ENCODE measurements around the gene NAT16.
"Not testable (repeated sequence)": the region's sequence is repeated elsewhere in the genome, so short reads cannot be mapped to it uniquely, and the experiment has no call there.

The NAT16 gene

DNA sequence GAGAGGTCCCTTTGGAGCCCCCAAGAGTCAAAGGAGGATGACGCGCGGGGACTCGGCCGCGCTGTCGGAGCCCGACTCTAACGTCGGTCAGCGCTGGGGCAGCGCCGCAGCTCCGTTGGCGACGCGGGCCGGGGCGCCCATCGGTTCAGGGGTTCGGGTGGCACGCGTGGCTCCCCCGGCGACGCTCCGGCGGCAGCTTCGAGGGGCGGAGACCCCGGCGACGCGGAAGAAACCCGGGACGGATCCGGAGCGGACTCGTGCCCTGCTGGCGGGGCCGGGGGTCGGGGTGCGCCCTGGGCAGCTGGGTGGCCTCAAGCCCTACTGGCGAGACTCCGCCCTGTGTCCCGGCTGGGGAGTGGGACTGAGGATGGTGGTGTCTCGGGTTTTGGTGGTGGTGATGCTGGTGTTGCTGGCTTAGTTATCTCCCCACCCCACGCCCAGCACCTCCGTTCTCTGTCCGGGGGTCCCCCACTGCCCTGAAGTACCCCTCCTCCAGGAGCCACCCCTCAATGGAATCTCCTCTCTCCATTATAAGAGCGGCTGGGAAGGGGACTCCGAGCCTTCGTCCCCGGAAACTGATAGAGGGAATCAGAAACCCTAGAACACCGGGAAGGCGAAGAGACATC is at the start of gene NAT16:
TSS of gene NAT16 (minus strand) at position 164 of the 626 bp plus-strand sequence. CDS start 5,486 bp downstream, outside the sequence.
- no peak for DNase-seq

DNA sequence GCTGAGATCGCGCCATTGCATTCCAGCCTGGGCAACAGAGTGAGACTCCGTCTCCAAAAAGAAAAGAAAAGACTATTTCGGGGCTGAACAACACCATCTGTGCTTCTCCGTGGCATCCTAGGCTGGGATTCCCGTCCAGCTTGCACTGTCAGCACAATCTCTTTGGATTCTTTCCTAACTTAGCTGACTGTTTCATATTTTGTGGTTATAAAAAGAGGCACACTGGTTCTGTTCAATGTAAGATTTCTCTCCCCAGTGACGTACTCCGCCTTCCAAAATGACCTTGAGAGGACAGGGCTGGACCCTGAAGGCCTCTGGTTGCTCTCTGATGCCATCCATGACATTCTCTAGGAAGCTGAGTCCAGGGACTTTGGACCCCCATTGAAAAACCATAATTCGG is 46.6 kb upstream of the NAT16 start:
- no peak for DNase-seq

DNA sequence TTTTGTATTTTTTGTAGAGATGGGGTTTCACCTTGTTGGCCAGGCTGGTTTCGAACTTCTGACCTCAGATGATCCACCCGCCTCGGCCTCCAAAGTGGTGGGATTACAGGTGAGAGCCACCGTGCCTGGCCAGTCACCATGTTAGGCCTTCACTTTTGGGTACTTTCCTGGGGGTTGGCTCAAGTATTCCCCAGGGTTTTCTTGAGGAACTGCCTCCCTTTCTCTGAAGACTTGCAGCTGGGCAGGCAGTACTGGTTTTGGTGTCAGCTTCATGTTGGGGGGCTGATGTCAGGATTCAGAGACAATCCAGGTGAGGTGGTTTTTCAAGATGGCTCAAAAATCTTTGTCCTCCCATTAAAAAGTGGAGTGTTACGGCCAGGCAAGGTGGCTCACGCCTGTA is 45.6 kb upstream of the NAT16 start:
- DNase-seq = no peak

DNA sequence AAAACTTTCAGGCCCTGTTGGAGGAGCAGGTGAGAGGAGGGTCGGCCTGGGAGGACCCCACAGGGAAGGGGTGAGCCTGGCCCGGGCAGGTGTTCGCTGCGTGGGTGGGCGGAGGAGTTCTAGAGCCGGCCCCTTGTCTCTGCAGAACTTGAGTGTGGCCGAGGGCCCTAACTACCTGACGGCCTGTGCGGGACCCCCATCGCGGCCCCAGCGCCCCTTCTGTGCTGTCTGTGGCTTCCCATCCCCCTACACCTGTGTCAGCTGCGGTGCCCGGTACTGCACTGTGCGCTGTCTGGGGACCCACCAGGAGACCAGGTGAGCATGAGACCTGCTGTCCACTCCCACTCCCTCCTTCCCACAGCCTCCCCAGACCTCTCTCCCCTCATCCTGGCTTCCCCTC is 43.4 kb upstream of the NAT16 start:
- no peak for DNase-seq

DNA sequence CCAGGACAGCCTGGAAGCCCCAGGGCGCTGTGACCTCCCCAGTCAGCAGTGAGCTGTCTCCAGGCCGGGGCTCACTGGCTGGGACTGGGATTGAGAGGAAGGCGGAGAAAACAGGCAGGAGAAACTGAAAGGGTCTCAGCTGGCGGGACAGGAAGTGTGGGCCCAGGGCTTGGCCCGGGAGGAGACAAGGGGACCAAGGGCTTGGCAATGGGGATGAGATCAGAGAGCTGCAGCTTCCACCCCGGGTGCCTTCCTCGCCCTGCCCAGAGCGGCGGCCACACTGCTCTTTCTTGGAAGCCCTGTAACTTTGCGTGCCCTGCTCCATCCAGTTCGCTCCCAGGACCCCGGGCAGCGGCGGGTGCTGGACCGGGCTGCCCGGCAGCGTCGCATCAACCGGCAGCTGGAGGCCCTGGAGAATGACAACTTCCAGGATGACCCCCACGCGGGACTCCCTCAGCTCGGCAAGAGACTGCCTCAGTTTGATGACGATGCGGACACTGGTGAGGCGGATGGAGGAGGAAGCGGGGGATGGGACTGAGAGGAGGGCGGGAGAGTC is 42.3 kb upstream of the NAT16 start:
- no peak for DNase-seq

DNA sequence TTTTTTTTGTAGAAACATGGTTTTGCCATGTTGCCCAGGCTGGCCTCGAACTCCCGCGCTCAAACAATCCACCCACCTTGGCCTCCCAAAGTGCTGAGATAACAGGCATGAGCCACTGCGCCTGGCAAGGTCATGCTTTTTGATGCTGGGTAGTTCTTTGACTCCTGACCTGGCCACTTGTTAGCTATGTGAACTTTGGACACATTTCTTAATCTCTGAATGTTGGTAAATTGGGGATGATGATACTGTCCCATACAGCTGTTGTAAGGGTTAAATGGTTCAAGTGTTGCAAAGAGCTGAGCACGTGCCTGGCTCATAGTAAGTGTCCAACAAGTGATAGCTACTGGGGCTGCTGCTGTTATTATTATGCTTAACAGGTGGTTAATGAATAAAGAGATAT is 40.2 kb upstream of the NAT16 start:
- no peak for DNase-seq

DNA sequence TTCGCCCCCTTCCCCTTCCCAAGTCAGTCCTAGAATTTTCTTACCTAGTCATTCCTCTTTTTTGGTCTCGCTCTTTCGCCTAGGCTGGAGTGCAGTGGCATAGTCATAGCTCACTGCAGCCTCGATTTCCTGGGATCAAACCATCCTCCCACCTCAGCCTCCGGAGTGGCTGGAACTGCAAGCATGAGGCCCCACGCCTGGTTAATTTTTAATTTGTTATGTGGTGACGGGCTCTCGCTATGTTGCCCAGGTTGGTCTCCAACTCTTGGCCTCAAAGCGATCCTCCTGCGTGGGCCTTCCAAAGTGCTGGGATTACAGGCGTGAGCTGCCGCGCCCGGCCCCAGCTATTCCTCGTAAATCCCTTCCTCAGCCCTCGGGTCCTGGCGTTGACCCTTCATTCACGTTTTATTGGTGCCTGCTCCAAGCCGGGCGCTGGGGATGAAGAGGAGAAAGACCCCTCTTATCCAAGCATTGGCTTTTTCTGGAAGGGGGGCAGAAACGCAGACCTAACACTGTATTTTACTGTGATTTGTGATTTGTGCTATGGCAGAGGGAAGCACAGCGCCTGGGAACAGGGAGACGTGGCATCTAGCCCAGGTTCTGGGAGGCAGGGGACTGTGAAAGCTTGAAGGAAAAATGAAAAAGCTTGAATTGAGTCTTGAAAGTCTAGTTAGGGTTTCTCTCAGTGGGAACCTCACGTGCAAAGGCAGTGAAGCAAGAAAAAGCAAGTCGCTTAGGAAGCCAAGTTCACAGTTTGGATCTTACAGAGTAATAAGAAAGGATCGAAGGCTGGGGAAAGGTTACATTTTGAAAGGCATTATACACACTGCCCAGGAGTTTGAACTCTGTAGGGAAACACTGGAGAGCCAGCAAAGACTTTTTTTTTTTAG is 38.4 kb upstream of the NAT16 start:
- no peak for DNase-seq

DNA sequence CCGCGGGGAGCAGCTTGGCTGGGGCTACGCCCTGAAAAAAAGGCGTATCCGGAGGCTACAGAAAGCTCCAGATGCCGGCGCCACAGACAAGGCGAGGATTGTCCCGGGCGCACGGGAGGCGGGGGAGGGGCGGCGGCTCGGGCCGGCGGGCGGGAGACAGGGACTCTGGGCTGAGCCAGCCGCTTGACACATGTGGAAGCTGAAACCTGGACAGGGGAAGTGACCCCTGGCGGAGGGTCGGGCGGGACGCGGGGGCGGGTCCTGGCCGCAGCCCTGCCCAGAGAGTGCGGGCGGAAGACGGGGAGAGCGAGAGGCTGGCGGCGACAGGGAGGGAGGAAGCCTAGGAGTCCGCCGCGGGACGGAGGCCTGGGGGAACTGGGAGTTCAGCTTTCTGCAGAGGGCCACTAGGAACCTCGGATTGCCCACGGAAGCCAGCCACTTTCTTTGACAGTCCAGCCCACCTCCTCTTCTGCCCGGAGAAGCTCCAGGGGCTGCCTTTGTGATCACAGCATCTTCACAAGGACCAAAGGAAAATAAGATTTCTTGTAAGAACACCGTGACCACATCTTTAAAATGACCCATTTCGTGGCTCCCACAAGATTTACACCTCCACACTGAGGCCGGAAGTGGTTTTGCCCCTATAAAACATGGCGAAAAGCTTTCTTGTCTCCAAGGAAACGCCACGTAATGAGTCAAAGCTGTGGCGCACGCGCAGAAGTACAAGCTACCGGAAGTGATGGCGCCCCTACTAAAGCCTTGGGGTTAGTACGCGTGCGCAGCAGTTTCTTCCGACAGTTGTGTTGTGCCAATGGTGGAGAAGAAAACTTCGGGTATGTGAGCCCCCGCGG is 37.5 kb upstream of the NAT16 start, which contains the start of the genes PLOD3 and ZNHIT1:
TSS of gene PLOD3 (minus strand) at position 194 of the 848 bp plus-strand sequence. CDS start 307 bp downstream, outside the sequence.
TSS of gene ZNHIT1 (plus strand) at position 778 of the 848 bp plus-strand sequence. CDS start at position 809, 31 bp downstream.
- peak; percentile 97 for DNase-seq

DNA sequence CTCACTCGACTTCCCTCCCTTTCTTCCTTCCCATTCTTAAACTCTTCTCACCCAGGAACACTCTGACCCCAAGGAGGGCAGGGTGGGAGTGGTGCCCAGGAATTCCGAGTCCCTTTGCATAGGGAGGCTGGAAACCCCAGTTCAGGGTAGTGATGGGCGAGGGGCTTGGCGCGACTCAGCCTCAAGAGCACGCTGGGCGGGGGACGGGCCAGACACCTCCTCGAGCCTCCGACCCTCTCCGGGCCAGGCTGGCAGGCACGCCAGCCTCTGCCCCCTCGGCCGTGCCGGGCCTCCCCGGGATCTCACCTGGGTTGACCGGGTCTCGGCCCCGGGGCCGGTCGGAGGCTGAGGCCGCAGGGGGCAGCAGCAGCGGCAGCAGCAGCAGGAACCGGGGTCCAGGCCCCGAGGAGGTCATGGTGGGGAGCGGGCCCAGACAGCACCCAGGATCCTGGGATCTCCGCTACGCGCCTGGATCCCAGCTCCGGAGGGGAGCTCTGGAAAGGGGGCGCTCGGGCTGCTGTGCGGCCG is 36.8 kb upstream of the NAT16 start:
- DNase-seq = no peak

DNA sequence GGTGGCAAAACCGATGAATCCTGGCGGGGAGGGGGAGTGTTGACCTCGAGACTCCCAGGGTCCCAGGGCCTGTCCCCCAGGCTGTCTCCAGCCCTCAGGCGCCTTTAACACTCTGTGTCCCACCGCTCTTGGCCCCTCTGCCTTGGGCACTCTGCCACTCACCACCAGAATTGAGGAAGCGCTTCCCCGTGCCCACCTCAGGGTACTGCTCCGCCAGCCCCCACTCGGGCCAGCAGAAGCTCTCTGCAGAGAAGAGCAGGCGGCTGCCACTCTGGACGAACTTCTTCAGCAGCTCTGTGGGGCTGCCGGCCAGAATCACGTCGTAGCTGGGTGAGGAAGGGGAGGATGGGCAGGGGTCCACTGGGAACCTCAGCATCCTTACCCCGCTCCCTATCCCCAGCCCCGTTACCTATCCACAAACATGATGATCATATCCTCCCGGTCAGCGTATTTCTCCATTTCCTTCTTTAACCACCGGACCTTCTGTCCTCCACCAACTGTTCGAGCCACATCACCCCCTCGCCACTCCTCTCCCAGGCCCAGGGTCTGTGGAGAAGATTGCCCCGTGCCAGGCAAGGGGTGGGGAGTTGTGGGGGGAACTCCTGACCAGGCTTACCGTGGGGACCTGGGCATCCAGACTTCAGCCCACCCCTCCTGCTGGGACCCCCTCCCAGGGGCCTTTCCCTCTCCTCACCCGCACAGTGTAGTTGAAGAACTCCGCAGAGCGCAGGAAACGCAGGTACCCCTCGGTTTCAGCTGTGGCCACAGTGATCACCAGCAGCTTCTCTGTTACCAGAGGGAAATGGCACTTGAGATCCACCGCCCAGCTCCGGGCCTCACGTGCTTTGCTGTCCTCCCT is 36.1 kb upstream of the NAT16 start:
- DNase-seq = no peak

DNA sequence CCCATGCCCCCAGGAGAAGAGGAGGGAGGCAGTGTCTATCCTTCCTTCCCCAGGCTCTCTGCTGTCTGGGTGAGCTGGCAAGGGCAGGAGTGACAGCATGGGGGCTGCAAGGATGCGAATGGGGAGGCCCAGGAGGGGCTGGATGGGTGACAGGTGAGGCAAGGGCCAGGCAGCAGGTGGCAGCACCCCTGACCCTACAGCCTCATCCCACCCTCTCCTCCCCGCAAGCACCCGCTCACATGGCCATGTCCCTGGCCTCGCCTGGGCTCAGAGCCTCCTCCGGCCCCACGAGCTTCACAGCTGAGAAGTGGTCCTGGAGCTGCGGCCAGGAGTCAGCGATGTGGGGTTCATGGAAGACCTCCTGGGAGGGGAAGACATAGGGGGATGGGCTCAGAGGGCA is 31.9 kb upstream of the NAT16 start:
- DNase-seq = no peak

DNA sequence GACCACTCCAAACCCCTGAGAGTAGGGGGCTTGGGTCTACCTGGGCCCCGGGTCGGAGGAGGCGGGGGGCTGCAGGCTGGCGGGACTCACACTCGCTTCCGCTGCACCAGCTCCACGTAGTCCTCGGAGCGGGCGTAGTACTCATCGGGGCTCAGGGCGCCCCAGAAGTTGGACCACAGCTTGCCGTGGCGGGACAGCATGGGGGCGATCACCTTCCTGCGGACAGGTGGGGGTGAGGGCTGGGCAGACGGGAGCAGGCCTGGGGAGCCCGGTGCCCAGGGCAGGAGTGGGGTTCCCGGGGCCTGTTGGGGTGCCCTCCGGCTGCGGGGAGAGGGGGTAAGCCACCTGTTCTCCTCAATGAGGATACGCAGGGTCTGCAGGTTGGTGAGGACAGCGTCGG is 31.4 kb upstream of the NAT16 start:
- no peak for DNase-seq

DNA sequence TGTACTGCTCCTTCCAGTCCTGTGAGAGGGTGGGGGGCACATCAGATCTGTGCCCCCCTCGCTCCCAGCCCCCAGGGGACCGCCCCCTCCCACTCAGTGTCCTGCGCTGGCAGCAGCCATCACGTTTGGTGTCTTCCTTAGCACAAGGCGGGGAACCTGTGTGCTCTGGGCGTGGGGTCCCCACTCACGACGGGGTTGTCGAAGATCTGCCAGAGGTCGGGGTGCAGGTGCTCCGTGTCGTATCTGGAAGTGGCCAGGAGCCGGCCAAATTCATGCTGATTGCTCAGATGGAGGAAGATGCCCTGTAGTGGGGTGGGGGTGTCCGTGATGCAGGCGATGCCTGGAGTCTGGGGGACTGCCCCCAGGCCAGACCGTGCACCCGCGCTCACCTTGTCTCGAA is 30.1 kb upstream of the NAT16 start:
- DNase-seq = no peak

DNA sequence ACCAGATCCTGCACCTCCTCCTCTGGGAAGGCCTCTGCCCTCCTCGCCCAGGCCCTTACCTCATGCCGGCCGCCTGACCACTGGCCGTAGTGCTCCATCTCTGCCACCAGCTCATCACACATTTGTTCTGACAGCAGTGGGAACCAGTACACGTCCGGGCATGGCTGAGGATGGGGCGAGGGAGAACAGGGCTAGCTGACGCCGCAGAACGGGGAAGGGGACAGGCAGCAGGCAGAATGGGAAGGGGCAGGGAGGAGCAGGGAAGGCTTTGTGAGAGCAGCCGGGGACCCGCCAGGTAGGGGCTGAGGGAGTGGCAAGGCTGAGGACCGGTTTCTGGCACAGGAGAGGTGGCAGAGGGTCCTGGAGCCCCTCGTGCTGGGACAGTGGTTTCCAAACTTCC is 28.7 kb upstream of the NAT16 start:
- no peak for DNase-seq

DNA sequence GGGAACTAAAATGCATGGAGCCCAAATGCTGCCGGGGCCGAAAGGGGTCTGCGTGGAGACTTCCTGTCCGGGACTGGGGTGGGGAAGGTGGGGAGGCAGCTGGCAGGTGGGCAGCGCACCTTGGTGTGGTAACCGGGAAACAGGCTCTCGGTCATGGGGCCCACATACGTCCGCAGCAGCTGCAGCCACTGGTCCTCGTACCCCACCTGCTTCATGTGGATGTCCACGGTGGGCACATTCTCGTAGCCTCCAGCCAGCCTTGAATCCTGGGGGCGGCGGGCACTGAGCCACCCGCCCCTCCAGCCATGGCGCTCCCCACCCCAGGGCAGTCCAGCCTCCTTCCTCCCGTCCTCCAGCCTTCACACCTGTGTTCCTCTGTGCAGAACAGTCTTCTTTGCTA is 27.4 kb upstream of the NAT16 start:
- no peak for DNase-seq

DNA sequence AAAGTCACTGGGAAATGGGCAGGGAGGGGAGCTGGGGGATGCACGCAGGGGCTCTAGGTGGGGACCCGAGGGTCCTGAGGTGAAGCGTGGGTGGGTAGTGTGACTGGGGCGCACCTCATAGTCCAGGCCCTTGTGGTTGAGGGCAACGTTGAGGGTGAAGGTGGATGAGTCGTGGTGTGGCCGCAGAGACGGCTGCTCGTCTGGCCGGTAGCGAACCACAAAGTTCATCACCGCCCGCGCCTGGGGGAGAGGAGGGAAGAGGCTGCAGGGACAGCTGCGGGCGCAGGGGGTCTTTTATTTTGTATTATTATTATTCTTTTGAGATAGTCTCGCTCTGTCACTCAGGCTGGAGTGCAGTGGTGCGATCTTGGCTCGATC is 26.6 kb upstream of the NAT16 start:
- DNase-seq = no peak

DNA sequence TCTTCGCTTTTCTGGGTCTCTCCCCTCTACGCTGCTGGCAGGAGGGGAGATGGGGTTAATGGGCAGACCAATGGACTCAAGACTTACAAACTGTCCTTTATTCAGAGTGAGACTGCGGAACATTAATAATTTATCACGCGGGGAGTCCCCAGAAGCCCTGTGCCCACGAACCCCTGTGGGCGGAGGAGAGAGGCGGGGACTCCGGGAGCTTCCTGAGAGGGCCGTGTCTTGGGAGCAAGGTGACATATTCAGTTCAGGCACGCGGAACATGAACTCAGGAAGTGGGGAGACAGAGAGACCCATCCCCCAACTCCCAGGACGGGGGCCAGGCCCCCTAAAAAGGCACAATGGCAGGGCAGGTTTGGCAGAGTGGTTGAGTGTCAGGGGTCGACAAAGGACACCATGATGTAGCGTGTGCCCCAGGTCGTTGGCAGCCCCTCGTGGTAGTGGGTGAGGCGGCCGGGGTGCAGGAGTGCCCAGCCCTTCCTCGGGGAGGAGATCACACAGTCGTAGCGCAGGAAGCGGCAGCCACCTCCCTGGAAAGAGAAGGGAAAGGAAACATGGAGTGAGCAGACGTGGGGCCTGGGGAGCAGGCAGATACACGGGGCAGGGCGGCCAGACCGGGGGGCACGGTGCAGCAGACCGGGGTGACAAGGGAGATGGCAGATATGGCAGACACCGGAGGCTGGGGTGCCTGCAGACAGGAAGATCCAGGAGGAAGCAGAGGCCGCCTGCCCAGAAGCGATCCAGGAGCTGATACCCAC is 26.0 kb upstream of the NAT16 start:
- no peak for DNase-seq

DNA sequence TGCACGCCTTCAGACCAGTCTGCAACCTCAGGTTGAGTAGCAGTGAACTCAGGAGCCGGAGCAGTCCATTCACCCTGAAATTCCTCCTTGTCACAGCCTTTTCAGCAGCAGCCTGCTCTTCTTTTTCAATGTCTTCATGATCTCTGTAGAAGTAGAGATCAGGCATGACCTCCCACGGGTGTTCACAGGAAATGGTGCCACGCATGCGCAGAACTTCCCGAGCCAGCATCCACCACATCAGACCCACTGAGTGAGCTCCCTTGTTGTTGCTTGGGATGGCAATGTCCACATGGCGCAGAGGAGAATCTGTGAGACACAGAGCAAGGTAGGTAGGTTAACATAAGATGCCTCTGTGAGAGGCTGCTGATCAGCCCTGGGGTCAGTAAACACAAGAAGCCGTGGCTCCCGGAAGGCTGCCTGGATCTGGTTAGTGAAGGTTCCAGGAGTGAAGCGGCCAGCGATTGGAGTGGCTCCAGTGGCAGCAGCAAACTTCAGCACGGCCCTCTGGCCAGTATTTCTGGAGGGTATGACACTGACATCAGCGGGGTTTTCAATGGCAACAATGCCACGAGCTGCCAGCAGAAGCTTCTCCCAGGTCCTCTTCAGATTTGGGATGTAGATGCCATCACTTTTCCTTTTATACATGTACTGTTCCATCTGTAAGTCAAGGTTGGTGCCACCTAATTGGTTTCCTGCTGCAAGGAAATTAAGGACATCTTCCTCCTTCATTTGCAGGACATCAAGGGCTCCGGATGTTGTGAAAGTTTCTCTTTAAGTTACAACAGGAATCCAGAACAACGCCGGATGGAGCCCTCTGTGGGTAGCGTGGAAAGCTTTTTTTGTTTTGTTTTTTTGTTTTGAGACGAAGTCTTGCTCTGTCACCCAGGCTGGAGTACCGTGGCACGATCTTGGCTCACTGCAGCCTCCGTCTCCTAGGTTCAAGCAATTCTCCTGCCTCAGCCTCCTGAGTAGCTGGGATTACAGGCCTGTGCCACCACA is 23.9 kb upstream of the NAT16 start:
- not testable (repeated sequence) for DNase-seq

DNA sequence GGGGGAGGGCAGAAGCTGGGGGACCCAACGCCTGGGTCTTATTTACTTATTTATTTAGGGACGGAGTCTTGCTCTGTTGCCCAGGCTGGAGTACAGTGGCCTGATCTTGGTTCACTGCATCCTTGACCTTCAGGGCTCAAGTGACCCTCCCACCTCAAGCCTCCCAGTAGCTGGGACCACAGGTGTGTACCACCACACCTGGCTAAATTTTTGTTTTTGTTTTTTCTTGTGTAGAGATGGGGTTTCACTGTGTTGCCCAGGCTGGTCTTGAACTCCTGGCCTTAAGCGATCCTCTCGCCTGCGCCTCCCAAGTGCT is 22.5 kb upstream of the NAT16 start:
- DNase-seq = no peak
